HCT116 (cell line): ENCODE data around the gene CDKL1. TPM values are rescaled to one million over a fixed set of nuclear protein-coding genes. Genes with fewer than 3 reads are reported as not detected.

Experiments
- ATAC-seq: fragments of 200-7000 bp; cut with Tn5 transposase; 2 replicates; pipeline ENCODE4 v1.9.1; 2020; ENCODE audit warnings: mild to moderate bottlenecking, moderate library complexity
- BruUV-seq: library from RNA; stranded (reverse); fragments of 400-500 nt; replicated peaks from 2 replicates; lab custom pipeline; 2021; lab: Mats Ljungman, UMichigan
- CTCF ChIA-PET: fragments of 300-600 bp; sonication (Branson Sonifier 250); formaldehyde crosslinking; loops from one replicate; lab custom pipeline; 2021; ENCODE audit warnings: antibody characterized with exemption; lab: Charles Lee
- POLR2A ChIA-PET: fragments of 300-600, 350-600 bp; sonication (Branson Sonifier 250); formaldehyde crosslinking; loops from one replicate; lab custom pipeline; 2021; ENCODE audit warnings: antibody characterized with exemption; lab: Charles Lee
- RAD21 ChIA-PET, 2 experiments: fragments of 300-600 bp; sonication (Branson Sonifier 250); formaldehyde crosslinking; loops; one replicate each; lab custom pipeline; 2023; ENCODE audit warnings: low total read pairs in 2 of 2; ENCODE audit not compliant: uncharacterized antibody in 2 of 2, unreplicated experiment in 2 of 2, low non-redundant PET in 1 of 2; lab: Charles Lee
- DNase-seq: peaks from one replicate; pipeline ENCODE4 v3.0.0-alpha.2; 2010; ENCODE audit warnings: low read depth, low spot score
- H2AFZ ChIP-seq: fragments of 200-600 bp; shearing (Covaris generic), sonication (generic); 2 replicates; pipeline ENCODE4 v1.6.1; 2017; ENCODE audit warnings: low read depth, mixed run types, mixed read lengths, antibody characterized with exemption, low read length; ENCODE audit not compliant: poor library complexity, severe bottlenecking
- H3K27ac ChIP-seq: 2 replicates; pipeline ENCODE4 v1.5.1; 2012; ENCODE audit warnings: low read depth, low read length
- H3K27me3 ChIP-seq: fragments of 200-600 bp; sonication (generic); 2 replicates; pipeline ENCODE4 v1.6.1; 2016; ENCODE audit warnings: mixed run types, low read length, mixed read lengths; ENCODE audit not compliant: insufficient read depth
- H3K36me3 ChIP-seq, 2 experiments: fragments of 200-500 bp in 1 of 2; fragments of 200-600 bp in 1 of 2; sonication (Bioruptor generic) in 1 of 2; sonication (generic) in 1 of 2; 2 replicates each; pipeline versions ENCODE4 v1.5.1 to v1.6.1; 2014 to 2016; ENCODE audit warnings: low read length in 2 of 2, inconsistent platforms in 1 of 2, mixed read lengths in 1 of 2, mixed run types in 1 of 2; ENCODE audit not compliant: insufficient read depth in 2 of 2, control insufficient read depth in 1 of 2
- H3K4me1 ChIP-seq, 2 experiments: fragments of 200-600 bp in 1 of 2; sonication (generic) in 1 of 2; 2 replicates each; pipeline versions ENCODE4 v1.5.1 to v1.6.1; 2012 to 2017; ENCODE audit warnings: low read length in 2 of 2, inconsistent platforms in 1 of 2, mild to moderate bottlenecking in 1 of 2, mixed read lengths in 1 of 2, mixed run types in 1 of 2, moderate library complexity in 1 of 2; ENCODE audit not compliant: insufficient read depth in 2 of 2, control insufficient read depth in 1 of 2
- H3K4me2 ChIP-seq: fragments of 200-600 bp; sonication (generic); 2 replicates; pipeline ENCODE4 v1.6.1; 2017; ENCODE audit warnings: mixed run types, low read length, mixed read lengths
- H3K4me3 ChIP-seq, 2 experiments: fragments of 200-600 bp in 1 of 2; sonication (generic) in 1 of 2; replicated peaks in 1 of 2; 2 replicates each; pipeline ENCODE4 v1.5.1; 2011 to 2016; ENCODE audit warnings: low read length in 2 of 2, control low read depth in 1 of 2, low read depth in 1 of 2, mild to moderate bottlenecking in 1 of 2, mixed read lengths in 1 of 2, mixed run types in 1 of 2
- H3K79me2 ChIP-seq: fragments of 200-600 bp; sonication (generic); 2 replicates; pipeline ENCODE4 v1.6.1; 2017; ENCODE audit warnings: mild to moderate bottlenecking, mixed run types, low read length, moderate library complexity, mixed read lengths; ENCODE audit not compliant: insufficient read depth
- H3K9ac ChIP-seq: fragments of 200-600 bp; sonication (generic); 2 replicates; pipeline ENCODE4 v1.6.1; 2016; ENCODE audit warnings: low read length, mixed read lengths
- H3K9me2 ChIP-seq: fragments of 200-600 bp; sonication (generic), shearing (Covaris generic); 2 replicates; pipeline ENCODE4 v1.6.1; 2017; ENCODE audit warnings: mixed run types, mild to moderate bottlenecking, moderate library complexity; ENCODE audit not compliant: insufficient read depth
- H3K9me3 ChIP-seq, 2 experiments: fragments of 200-500 bp in 1 of 2; fragments of 200-600 bp in 1 of 2; sonication (Bioruptor generic) in 1 of 2; sonication (generic) in 1 of 2; 2 replicates each; pipeline ENCODE4 v1.6.1; 2014 to 2017; ENCODE audit warnings: low read length in 2 of 2, mixed read lengths in 2 of 2, inconsistent platforms in 1 of 2, low read depth in 1 of 2, mild to moderate bottlenecking in 1 of 2, mixed run types in 1 of 2, moderate library complexity in 1 of 2; ENCODE audit not compliant: control insufficient read depth in 1 of 2, insufficient read depth in 1 of 2
- H4K20me1 ChIP-seq: fragments of 200-600 bp; sonication (generic), shearing (Covaris generic); 2 replicates; pipeline ENCODE4 v1.6.1; 2017; ENCODE audit warnings: mixed run types, mild to moderate bottlenecking, moderate library complexity; ENCODE audit not compliant: insufficient read depth
- ATF3 ChIP-seq: IDR thresholded peaks from 2 replicates; pipeline ENCODE4 v1.6.1; 2012
- CBX3 ChIP-seq: IDR thresholded peaks from 2 replicates; pipeline ENCODE4 v1.6.1; 2012; ENCODE audit warnings: low read depth
- CEBPB ChIP-seq: IDR thresholded peaks from 2 replicates; pipeline ENCODE4 v1.6.1; 2012; ENCODE audit warnings: low read depth
- CTCF ChIP-seq, 3 experiments: fragments of 200-600 bp in 1 of 3; sonication (generic) in 1 of 3; IDR thresholded peaks in 2 of 3; conservative IDR thresholded peaks in 1 of 3; 2 replicates each; pipeline ENCODE4 v1.5.1; 2012 to 2017; ENCODE audit warnings: low read depth in 2 of 3, low read length in 2 of 3, antibody characterized with exemption in 1 of 3, borderline replicate concordance in 1 of 3, control low read depth in 1 of 3, mild to moderate bottlenecking in 1 of 3, mixed read lengths in 1 of 3, mixed run types in 1 of 3, moderate library complexity in 1 of 3; ENCODE audit not compliant: insufficient read depth in 1 of 3
- ELF1 ChIP-seq: IDR thresholded peaks from 2 replicates; pipeline ENCODE4 v1.6.1; 2012; ENCODE audit warnings: low read depth, borderline replicate concordance
- EZH2 ChIP-seq: fragments of 200-600 bp; sonication (generic); IDR thresholded peaks from 2 replicates; pipeline ENCODE4 v1.6.1; 2017; ENCODE audit warnings: antibody characterized with exemption, mixed run types
- EZH2phosphoT487 ChIP-seq: fragments of 200-600 bp; IDR thresholded peaks from 2 replicates; pipeline ENCODE4 v1.6.1; 2018; ENCODE audit warnings: antibody characterized with exemption, borderline replicate concordance
- FOSL1 ChIP-seq: IDR thresholded peaks from 2 replicates; pipeline ENCODE4 v1.6.1; 2012; ENCODE audit warnings: low read depth
- JUND ChIP-seq: IDR thresholded peaks from 2 replicates; pipeline ENCODE4 v1.6.1; 2012
- MAX ChIP-seq: IDR thresholded peaks from 2 replicates; pipeline ENCODE4 v1.6.1; 2012
- POLR2A ChIP-seq: IDR thresholded peaks from 2 replicates; pipeline ENCODE4 v1.7.0; 2011; ENCODE audit warnings: borderline replicate concordance; ENCODE audit not compliant: insufficient read depth, insufficient read length; ENCODE audit errors: extremely low read depth
- POLR2AphosphoS5 ChIP-seq: IDR thresholded peaks from 2 replicates; pipeline ENCODE4 v1.6.1; 2011; ENCODE audit warnings: mild to moderate bottlenecking, low read depth, low read length, moderate library complexity
- REST ChIP-seq: IDR thresholded peaks from 2 replicates; pipeline ENCODE4 v1.6.1; 2012; ENCODE audit warnings: low read depth
- SP1 ChIP-seq: IDR thresholded peaks from 2 replicates; pipeline ENCODE4 v1.6.1; 2012; ENCODE audit warnings: low read depth
- SRF ChIP-seq: IDR thresholded peaks from 2 replicates; pipeline ENCODE4 v1.6.1; 2012; ENCODE audit warnings: low read depth
- TCF7L2 ChIP-seq: IDR thresholded peaks from 2 replicates; pipeline ENCODE4 v1.7.0; 2011; ENCODE audit warnings: borderline replicate concordance, inconsistent platforms; ENCODE audit not compliant: insufficient read depth, insufficient read length; ENCODE audit errors: extremely low read depth
- YY1 ChIP-seq: IDR thresholded peaks from 2 replicates; pipeline ENCODE4 v1.6.1; 2011; ENCODE audit warnings: low read length, low read depth, moderate library complexity, mild to moderate bottlenecking; ENCODE audit not compliant: insufficient replicate concordance; ENCODE audit errors: extremely low read depth
- ZBTB33 ChIP-seq: IDR thresholded peaks from 2 replicates; pipeline ENCODE4 v1.6.1; 2011; ENCODE audit warnings: mild to moderate bottlenecking, low read length, moderate library complexity; ENCODE audit not compliant: insufficient replicate concordance; ENCODE audit errors: extremely low read depth
- ZFX ChIP-seq: fragments of 450-650 bp; IDR thresholded peaks from 2 replicates; pipeline ENCODE4 v1.6.1; 2017
- intact Hi-C: fragments of 100-400 bp; cut with micrococcal nuclease; formaldehyde crosslinking; loops from 2 replicates; pipeline ENCODE4 v1.10.0; 2022
- total RNA-seq: library from RNA; stranded (reverse); gene quantifications from one replicate; pipeline ENCODE4 v1.2.1, GENCODE V29; 2021; ENCODE audit not compliant: unreplicated experiment

The CDKL1 gene
- total RNA-seq, 1 experiment from 2014 or later: 7.1 TPM

- ChIA-PET RAD21 (no interaction called here), CTCF (no interaction called here), POLR2A (no interaction called here)
- no peak for DNase-seq
- Histone ChIP-seq H3K36me3 (no peaks in the 10 kb centered on the region), H3K27me3 (no peaks in the 10 kb centered on the region), H3K4me2 (no peak overlapping the region), H3K4me1 (no peaks in the 10 kb centered on the region), H3K9me3 (no peaks in the 10 kb centered on the region), H3K4me3 (no peak overlapping the region), H3K9me2 (no peaks in the 10 kb centered on the region), H2AFZ (no peak overlapping the region), H3K27ac (no peak overlapping the region), H3K79me2 (no peaks in the 10 kb centered on the region), H4K20me1 (no peaks in the 10 kb centered on the region), H3K9ac (no peak overlapping the region)
- BruUV-seq: no TSS peak
- no peak for ATAC-seq
- TF ChIP-seq ZBTB33 (no peak), FOSL1 (no peak), POLR2AphosphoS5 (no peak), ELF1 (no peak), ZFX (no peak), EZH2phosphoT487 (no peak), SRF (no peak), YY1 (no peak), CEBPB (no peak), EZH2 (no peak), REST (no peak), MAX (no peak), TCF7L2 (no peak), CBX3 (no peak), SP1 (no peak), JUND (no peak), CTCF (IDR thresholded peaks at IDR 0.05 in 2 of 3, conservative IDR thresholded peaks at IDR 0.05 in 1 of 3; ENCODE audit: borderline replicate concordance in 1 of 3, insufficient read depth in 1 of 3, low read depth in 2 of 3, low read length in 2 of 3) (no peak), POLR2A (no peak), ATF3 (no peak)
- intact Hi-C loops: no loop called here
These were observed 16.2 kb downstream of the CDKL1 start for GRCh38 chr14:50380455-50380854.
